GM12865 (cell line): ENCODE data around the gene GPC6.

Experiments used
- DNase-seq: peaks from one replicate; pipeline ENCODE4 v3.0.0; 2010; ENCODE audit warnings: low read depth
- H3K4me3 ChIP-seq: 2 replicates; pipeline ENCODE4 v1.5.1; 2011; ENCODE audit warnings: mild to moderate bottlenecking, low read depth, low read length, control low read depth
- TF ChIP-seq, protein P1 (sequence below): IDR thresholded peaks from 2 replicates; pipeline ENCODE4 v1.5.1; 2011; ENCODE audit warnings: low read length, control low read depth, low read depth, inconsistent platforms; ENCODE audit not compliant: insufficient read depth; ENCODE audit errors: missing control alignments

Gene GPC6

DNA sequence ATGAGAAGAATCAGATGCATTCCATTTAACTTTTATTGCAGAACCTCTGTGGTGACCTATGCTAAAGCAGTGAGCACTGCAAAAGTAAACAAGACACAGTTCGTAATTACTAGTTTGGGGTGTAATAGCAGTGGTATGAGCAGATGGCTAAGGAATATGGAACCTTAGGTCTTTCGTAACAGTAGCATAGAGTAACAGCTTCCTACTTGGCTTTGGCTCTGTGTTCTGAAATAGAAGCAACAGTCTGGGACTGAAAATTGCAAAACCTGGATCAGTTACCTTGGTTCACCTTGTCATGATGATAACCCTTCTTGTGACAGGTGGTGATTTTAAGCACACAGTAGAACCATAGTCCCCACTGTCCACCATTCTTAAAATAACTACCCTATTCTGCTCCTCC lies 303.4 kb downstream of the GPC6 start:
- no peak for DNase-seq
- no peak overlapping the region for H3K4me3 ChIP-seq
- TF ChIP-seq, protein P1, sequence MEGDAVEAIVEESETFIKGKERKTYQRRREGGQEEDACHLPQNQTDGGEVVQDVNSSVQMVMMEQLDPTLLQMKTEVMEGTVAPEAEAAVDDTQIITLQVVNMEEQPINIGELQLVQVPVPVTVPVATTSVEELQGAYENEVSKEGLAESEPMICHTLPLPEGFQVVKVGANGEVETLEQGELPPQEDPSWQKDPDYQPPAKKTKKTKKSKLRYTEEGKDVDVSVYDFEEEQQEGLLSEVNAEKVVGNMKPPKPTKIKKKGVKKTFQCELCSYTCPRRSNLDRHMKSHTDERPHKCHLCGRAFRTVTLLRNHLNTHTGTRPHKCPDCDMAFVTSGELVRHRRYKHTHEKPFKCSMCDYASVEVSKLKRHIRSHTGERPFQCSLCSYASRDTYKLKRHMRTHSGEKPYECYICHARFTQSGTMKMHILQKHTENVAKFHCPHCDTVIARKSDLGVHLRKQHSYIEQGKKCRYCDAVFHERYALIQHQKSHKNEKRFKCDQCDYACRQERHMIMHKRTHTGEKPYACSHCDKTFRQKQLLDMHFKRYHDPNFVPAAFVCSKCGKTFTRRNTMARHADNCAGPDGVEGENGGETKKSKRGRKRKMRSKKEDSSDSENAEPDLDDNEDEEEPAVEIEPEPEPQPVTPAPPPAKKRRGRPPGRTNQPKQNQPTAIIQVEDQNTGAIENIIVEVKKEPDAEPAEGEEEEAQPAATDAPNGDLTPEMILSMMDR, result no peak

DNA sequence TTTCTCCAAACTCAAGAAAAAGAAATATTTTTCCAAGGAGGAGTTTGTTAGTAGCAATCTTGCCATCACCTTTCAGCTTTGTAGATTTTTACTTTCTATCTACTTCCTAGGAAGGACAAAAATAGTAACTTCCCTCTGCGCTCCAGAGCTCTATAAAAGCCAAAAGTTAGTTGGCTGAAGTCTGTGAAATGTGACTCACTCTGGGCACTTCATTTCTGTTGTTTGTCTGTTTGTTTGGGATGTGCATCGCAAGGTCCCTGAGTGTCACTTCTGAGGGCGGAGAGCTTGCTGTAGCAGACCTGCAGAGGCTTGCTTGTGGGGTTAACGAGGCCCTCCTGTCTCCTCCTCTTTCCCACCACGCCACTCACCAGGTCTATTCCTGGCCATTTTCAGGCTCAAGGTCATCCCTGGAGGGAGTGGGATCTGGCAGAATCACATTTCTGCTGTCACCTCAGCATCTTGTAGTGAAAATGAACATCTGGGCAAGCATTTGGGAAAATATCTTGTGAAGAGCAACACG lies 307.6 kb downstream of the GPC6 start:
- TF ChIP-seq, protein P1, result no peak
- no peak for DNase-seq

DNA sequence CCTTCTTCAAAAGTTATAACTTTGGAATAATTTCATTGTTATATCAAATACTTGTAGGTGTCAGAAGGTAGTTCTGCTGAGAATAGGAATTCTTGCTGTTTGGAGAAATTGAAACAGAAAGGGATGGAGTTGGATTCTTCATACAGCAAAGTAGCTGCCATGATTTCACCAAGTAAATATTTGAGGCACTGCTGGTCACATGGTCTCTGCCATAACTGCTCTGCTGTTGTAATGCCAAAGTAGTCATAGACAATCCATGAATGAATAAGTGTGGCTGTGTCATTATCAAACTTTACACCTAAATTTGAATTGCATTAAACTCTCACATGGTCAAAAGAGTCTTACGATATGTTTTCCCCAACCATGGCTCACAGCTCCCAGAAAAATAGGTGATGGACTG lies 308.6 kb downstream of the GPC6 start:
- TF ChIP-seq, protein P1, result no peak
- H3K4me3 ChIP-seq, result no peak overlapping the region
- DNase-seq, result no peak

More for the DNA sequence above, 307.6 kb downstream of the GPC6 start:
- no peak overlapping the region for H3K4me3 ChIP-seq

DNA sequence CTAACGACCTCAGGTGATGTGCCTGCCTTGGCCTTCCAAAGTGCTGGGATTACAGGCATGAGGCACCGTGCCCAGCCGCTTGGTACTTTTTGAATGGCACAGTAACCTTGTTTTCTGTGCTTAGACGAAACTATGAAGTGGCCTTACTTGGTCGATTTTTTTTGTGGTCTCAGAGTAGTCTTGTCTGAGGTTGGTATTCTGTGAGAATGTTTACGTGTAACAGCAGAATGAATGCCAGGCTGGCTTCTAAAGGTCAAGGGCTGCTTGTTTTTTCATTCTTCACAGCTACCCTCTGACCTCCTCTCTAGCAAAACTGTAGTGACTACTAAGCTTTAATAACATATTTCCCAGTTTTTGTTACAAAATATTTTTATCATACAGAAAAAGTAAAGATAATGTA lies 313.3 kb downstream of the GPC6 start:
- DNase-seq, result no peak
- H3K4me3 ChIP-seq, result no peak overlapping the region
- TF ChIP-seq, protein P1, result no peak

DNA sequence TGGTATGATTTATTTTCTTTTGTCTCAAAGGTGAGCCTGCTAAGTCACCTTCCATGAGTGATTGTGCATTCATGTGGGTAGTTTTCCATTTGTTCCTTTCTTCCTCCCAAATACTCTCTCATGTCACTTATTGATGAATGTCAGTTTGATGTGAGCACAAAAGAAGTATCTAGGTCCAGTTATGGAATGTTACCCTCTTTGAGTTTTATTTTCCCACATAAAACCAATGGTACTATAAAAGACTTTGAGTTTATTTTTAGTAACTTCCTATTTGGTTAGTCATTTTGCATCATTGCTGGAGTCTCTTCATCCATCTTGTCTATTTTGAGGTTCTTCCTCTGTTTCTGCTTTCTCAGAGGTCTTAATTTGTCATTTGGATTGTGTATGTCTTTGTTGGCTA lies 321.3 kb downstream of the GPC6 start:
- H3K4me3 ChIP-seq, result no peak overlapping the region
- no peak for DNase-seq
- TF ChIP-seq, protein P1, result no peak

DNA sequence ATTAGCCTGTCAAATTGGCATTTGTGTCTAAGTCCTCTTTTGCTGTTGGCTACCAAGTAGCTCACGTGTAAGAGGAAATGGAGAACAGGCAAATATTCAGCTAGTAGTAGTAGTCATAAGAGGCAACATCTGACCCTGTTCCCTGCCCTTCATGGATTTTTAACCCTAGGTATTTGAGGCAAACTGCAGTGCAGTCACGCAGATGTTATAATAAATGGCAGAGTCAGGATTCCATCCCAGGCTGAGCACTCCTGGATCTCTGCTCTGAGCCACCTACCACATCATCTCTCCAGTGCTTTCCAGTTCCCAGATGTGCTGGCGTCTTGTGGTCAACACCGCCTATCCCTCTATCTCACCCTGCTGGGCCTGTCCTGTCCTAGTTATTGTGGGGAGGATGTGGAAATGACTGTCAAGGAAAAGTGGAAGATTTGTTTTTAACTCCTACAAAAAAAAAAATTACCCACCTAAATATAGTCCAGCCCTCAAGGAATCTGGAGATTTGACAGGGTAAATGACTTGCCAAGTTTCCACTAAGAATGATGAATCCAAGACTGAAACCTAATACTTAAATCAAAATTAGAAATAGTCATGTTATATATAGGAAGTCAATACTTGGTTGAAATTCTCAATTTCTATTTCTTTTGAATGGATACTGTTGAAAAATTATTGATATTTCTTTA lies 322.9 kb downstream of the GPC6 start:
- TF ChIP-seq, protein P1, result no peak
- no peak overlapping the region for H3K4me3 ChIP-seq
- DNase-seq, result no peak

DNA sequence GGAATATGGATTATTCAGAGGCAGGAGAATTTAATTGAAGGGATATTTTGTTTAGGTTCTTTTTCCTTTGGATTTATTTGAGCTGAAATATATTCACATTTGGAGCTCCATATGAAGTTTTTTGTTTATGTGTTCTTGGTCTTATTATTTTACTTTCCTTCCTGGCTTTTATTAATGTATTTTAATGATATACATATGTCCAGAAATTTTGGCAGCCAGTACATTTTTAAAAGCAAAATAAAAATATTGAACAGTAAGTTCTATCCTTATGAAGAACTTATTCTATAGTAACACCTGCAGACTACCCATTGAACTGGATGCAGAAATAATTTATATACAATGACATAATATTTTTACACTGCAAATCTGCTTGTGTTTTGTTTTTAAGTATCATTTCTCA lies 323.6 kb downstream of the GPC6 start:
- no peak overlapping the region for H3K4me3 ChIP-seq
- TF ChIP-seq, protein P1, result no peak
- no peak for DNase-seq
